ENCODE data around the gene TBCD.

TBCD gene

DNA sequence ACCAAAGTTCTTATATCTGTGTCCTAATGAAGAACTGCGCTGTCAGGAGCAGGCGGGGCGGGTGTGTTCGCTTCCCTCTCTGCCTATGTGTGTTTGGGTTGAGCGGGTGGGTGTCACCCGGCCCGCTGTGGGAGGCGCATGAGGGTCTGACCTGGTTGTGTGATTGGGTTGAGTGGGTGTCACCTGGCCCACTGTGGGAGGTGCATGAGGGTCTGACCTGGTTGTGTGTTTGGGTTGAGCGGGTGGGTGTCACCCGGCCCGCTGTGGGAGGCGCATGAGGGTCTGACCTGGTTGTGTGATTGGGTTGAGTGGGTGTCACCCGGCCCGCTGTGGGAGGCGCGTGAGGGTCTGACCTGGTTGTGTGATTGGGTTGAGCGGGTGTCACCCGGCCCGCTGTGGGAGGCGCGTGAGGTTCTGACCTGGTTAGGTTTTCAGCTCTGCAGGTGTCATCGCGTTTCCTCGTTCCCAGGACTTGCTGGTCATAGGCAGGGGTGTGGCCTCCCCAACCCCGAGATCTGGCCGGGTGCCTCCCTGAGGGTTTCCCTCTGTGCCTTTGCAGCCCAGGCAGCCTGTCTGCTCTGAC, 157.5 kb downstream of the TBCD start:
- peak; percentile 58 for DNase-seq

DNA sequence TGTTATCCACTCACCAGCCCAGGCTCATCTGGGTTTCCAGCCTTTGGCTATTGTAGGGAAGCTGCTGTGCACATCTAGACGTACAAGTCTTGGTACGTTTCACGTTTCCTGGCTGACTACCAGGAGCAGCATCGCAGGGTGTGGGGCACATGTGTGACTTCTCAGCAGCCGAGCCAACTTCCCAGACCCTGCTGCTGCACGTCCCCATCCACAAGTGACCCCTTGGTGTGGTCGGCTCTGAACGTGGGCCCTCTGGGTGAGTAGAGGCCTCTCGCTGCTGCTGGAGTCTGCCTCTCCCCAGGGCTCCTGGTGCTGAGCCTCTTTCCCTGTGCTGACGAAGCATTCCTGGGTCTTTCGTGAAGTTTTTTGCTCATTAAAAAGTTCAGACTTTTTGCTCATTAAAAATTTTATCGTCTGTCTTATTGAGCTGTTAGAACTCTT, 158.2 kb downstream of the TBCD start:
- no peak for DNase-seq

DNA sequence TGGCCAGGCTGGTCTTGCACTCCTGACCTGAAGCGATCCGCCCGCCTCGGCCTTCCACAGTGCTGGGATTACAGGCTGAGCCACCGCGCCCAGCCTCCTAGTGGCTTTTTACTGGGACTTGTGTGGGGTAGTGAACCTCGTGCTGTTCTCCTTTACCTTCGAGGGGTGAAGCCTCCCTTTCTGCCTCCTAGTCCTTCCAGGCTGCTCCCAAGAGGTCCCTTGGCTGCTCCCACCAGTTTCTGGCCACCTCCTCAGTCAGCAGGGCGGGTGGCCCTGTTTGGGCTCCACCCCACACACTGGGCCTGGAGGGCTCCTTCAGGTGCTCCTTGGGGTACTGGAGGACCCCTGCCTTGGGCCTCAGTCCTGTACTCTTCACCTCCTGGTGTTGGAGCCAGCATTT, 158.9 kb downstream of the TBCD start:
- DNase-seq = no peak

- no peak for DNase-seq
Measured at GRCh38 chr17:82911822-82912221, 160.0 kb downstream of the TBCD start.

DNA sequence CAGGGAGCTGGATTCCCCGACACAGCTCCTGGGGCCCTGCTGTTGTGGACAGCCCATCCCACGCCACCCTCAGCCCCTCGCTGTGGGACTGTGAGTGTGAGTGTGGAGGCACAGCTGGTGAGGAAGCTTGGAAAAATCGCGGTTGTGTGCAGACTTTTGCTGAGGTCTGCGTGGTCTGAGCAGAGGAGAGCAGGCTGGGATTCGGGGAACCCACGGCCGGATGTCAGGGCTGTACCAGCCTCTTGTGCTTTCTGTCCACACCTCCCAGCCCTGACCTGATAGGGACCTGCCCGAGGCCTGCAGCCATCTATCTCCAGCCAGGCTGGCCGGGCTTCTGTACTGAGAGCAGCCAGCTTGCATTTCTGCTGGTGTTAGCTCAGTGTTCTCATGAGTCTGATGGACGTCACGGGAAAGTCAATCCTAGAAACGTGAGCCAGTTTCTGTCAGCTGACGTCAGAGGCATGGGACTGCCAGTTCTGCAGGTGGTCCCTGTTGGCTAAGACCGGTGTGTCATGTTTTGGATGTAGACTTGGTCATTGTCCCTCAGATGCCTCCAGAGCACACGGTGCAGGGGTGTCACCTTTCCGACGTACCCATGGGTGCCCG, 160.7 kb downstream of the TBCD start:
- no peak for DNase-seq

GRCh38 chr17:82913304-82914043, 161.6 kb downstream of the TBCD start:
- no peak for DNase-seq

DNA sequence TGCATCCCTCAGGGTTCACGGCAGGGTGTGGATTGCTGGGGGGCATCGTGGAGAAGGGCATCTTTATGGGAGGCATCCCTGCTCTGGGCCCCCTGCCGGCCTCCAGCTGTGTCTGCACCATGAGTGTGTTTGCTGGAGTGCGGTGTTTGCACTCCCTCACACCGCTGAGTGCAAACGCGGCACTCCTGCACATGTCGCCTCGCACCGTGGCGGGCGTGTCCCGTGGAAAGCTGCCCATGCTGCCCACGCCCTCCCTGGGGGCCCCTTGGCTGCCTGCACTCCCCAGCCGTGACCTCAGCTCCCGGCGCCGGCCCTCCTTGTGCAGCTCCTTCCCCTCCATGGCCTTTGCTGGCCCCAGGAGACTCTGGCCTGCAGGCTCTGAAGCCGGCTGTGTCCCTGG, 162.5 kb downstream of the TBCD start:
- DNase-seq = no peak

DNA sequence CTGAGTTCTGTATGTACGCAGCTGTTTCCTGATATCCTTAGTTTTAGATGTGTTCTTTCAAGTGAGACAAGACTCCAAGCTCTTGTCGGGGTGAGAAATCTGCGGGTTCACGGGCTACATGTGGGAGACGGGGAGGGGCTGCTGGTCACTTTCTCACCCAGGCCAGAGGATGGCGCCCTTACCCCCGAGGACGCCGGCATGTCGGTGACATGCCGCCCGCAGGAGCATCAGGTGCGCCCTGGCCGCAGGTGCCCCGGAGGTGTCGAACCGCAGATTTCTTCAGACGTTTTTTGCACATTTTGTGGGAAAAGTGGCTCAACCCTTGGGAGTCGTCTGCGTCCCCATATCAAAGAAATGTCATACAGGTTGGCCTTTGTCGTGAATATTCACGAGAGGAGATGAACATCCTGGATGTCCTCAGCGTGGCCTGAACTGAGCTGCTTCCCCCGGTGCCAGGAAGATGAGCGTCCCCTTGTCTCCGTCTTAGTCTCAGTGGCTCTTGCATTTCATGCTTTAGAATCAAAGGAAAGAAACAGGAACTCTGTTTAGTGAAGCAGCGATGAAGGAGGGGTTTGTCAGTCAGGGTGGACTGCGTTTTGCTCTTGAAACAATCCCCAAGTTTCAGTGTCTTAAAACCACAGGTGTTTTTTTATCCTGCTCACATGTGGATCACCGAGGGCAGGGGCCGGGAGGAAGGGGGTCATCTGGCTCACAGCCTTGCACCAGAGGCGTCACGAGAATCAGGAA, 163.3 kb downstream of the TBCD start:
- DNase-seq = no peak

GRCh38 chr17:82915757-82916027, 163.8 kb downstream of the TBCD start:
- DNase-seq = no peak

GRCh38 chr17:82917699-82918345, 166.0 kb downstream of the TBCD start:
- peak; percentile 48 for DNase-seq

GRCh38 chr17:82918508-82918907, 166.6 kb downstream of the TBCD start:
- DNase-seq = no peak

DNA sequence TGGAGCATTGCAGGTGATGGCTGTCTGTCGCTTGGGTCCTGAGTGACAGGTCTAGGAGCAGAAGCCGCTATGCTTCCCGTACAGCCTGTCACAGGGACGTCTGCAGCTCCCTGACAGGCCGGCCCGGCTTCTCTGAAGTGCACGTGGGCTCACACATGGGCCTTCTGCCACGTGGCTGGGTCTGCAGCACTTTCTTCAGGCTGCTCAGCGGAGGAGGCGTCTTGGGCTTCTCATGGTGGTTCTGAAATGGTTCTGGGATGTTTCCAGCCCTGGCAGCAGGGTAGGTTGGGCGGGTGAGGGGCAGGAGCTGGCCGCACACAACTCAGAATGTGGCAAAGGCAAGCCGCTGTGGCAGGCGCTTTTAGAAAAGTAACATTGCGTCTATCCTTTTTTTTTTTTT, 168.3 kb downstream of the TBCD start:
- no peak for DNase-seq

DNA sequence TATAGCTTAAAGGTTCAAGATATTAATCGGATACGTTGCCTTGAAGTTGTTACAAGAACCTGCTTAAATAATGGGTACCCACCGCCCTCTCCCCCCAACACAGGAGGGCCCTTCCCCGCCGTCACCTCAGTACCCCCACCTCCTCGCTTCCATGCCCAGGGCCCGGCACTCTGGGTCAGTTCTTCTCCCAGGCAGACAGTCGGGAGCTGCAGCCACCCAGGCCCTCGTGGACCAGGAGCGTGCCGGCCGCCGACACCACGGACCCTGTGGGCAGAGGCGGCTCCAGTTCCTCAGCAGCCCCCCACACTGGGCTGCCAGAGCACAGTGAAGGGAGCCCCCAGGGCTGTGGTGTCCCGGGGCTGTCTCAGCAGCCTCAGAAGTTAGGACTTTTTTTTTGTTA, 168.8 kb downstream of the TBCD start:
- DNase-seq = no peak

DNA sequence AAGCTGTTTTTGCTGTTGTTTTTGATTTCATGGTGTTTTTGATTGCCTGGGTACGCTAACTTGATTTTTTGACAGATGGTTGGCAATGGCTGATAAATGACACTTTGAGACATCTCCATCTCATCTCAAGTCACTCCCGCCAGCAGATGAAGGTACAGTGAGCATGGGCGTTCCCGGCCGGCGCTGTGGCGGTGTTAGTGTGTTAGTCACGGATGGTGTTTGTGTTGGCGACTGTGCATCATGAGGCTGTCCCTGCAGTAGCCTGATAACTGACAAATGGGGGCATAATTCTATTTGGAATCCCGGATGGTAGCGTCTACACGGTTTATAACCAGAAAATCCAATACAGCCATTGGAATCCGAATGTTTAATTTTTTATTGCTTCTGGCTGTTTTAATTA, 169.6 kb downstream of the TBCD start:
- no peak for DNase-seq

- no peak for DNase-seq
Measured at GRCh38 chr17:82922646-82923045, 170.8 kb downstream of the TBCD start.

GRCh38 chr17:82923366-82924113, 171.7 kb downstream of the TBCD start:
- no peak for DNase-seq

GRCh38 chr17:82924214-82924613, 172.3 kb downstream of the TBCD start:
- DNase-seq = no peak

GRCh38 chr17:82924812-82925211, 172.9 kb downstream of the TBCD start:
- DNase-seq = no peak

DNA sequence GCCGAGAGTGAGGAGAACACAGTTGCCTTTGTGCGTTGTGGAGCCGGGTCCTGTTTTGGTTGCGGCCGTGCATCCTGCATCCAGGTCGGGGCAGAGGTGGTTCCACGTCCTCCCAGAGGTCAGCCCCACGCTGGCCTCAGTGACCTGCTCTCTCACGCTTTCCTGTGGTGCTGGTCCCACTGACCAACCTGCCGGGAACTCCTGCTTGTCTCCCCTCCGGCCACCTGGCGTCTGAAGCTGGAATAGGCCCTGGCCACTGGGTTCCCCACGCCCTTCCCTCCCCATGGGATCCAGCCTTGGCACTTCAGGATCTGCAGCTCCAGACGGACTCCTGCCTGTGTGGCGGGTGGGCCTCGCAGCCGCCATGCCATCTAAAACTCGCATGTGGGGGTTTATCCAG, 173.5 kb downstream of the TBCD start:
- DNase-seq = no peak

- no peak for DNase-seq
Measured at GRCh38 chr17:82926081-82926480, 174.2 kb downstream of the TBCD start.

- no peak for DNase-seq
Measured at GRCh38 chr17:82926716-82927115, 174.9 kb downstream of the TBCD start.

GRCh38 chr17:82927311-82927660, 175.4 kb downstream of the TBCD start:
- no peak for DNase-seq

Measured in activated CD8-positive, alpha-beta memory T cell treated with anti-CD3 and anti-CD28 coated beads, Interleukin-2, amount 50 U/mL, for 4 hours (primary cell).